Muscle layer of duodenum (tissue), 2 donors: ENCODE measurements around the gene IL4I1.
"Not testable (repeated sequence)": the region's sequence is repeated elsewhere in the genome, so short reads cannot be mapped to it uniquely, and the experiment has no call there.

Experiments used
- H3K27ac ChIP-seq: one replicate; pipeline ENCODE4 v1.7.0; 2013; ENCODE audit warnings: mild to moderate bottlenecking, low read length
- H3K27me3 ChIP-seq: one replicate; pipeline ENCODE4 v1.7.0; 2013; ENCODE audit warnings: low read depth, mild to moderate bottlenecking, control low read depth, low read length
- H3K36me3 ChIP-seq, 2 donors: one replicate each; pipeline ENCODE4 v1.7.0; 2013; ENCODE audit warnings: low read length in 2 of 2, control low read depth in 1 of 2, mild to moderate bottlenecking in 1 of 2; ENCODE audit not compliant: insufficient read depth in 2 of 2, control insufficient read depth in 1 of 2
- H3K4me1 ChIP-seq, 2 donors: one replicate each; pipeline ENCODE4 v1.7.0; 2013; ENCODE audit warnings: low read length in 2 of 2, mild to moderate bottlenecking in 2 of 2, control low read depth in 1 of 2, moderate library complexity in 1 of 2; ENCODE audit not compliant: insufficient read depth in 2 of 2, control insufficient read depth in 1 of 2
- H3K4me3 ChIP-seq, 2 donors: one replicate each; pipeline ENCODE4 v1.7.0; 2013; ENCODE audit warnings: low read length in 2 of 2, low read depth in 1 of 2, mild to moderate bottlenecking in 1 of 2
- H3K9me3 ChIP-seq, 2 donors: one replicate each; pipeline ENCODE4 v1.7.0; 2013; ENCODE audit warnings: low read length in 2 of 2, control low read depth in 1 of 2, mild to moderate bottlenecking in 1 of 2; ENCODE audit not compliant: control insufficient read depth in 1 of 2
- donor health status: healthy.

IL4I1 gene

DNA sequence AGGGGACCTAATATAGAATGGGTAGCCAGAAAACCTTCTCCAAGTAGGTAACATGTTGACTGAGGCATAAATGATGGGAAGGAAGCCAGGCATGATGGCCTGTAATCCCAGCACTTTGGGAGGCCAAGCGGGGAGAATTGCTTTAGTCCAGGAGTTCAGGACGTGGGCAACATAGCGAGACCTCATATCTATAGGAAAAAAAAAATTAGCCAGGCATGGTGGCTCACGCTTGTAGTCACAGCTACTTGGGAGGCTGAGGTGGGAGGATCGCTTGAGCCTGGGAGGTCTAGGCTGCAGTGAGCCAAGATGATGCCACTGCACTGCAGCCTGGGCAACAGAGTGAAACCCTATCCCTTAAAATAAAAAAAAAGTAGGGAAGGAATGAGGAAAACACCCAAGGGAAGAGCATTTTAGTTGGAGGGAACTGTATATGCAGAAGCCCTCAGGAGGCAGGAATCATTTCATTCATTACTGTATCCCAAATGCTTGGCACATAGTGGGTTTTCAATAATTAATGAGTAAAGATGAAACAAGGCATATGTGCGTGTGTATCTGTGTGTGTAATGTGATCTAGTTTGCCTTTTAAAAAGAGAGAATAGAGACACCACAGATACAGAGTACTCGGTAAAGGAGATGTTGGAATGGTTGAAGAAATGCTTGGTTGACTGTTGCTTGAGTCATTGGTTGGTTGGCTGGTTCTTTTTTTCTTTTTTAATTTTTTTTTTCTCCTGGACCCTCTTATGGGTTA lies 34.8 kb upstream of the IL4I1 start:
- peaks cover 7 to 20% of the 10 kb centered on the region in 2 donors for H3K4me1 ChIP-seq
- no peak overlapping the region for H3K4me3 ChIP-seq
- H3K9me3 ChIP-seq, result no peaks in the 10 kb centered on the region
- no peaks in the 10 kb centered on the region for H3K27me3 ChIP-seq
- H3K27ac ChIP-seq, result no peak overlapping the region
- H3K36me3 ChIP-seq, result peaks cover 9 to 11% of the 10 kb centered on the region in 2 donors

DNA sequence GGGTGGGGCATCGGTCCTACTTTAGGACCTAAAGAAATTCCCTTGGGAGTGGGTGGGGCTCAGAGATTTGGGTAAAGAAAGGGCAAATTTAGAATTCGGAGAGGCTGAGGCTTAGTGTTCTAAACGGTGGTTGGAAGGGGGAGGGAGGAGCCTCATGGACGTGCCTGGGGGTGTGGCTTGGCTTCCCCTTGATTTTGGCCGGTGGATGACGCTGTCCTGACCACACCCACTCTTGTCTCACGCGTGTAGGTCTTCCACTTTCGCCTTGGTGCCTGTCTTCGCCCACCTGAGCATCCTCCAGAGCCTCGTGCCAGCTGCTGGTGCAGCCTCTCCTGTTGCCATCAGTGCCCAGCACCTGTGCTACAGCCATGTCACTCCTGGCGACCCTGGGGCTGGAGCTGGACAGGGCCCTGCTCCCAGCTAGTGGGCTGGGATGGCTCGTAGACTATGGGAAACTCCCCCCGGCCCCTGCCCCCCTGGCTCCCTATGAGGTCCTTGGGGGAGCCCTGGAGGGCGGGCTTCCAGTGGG lies 33.9 kb upstream of the IL4I1 start:
- H3K4me3 ChIP-seq, result peak overlapping the region in 1 of 2 donors; percentile 100
- H3K27ac ChIP-seq, result no peak overlapping the region
- peaks cover 9 to 12% of the 10 kb centered on the region in 2 donors for H3K36me3 ChIP-seq
- no peaks in the 10 kb centered on the region for H3K27me3 ChIP-seq
- H3K4me1 ChIP-seq, result peaks cover 7 to 20% of the 10 kb centered on the region in 2 donors
- no peaks in the 10 kb centered on the region for H3K9me3 ChIP-seq

DNA sequence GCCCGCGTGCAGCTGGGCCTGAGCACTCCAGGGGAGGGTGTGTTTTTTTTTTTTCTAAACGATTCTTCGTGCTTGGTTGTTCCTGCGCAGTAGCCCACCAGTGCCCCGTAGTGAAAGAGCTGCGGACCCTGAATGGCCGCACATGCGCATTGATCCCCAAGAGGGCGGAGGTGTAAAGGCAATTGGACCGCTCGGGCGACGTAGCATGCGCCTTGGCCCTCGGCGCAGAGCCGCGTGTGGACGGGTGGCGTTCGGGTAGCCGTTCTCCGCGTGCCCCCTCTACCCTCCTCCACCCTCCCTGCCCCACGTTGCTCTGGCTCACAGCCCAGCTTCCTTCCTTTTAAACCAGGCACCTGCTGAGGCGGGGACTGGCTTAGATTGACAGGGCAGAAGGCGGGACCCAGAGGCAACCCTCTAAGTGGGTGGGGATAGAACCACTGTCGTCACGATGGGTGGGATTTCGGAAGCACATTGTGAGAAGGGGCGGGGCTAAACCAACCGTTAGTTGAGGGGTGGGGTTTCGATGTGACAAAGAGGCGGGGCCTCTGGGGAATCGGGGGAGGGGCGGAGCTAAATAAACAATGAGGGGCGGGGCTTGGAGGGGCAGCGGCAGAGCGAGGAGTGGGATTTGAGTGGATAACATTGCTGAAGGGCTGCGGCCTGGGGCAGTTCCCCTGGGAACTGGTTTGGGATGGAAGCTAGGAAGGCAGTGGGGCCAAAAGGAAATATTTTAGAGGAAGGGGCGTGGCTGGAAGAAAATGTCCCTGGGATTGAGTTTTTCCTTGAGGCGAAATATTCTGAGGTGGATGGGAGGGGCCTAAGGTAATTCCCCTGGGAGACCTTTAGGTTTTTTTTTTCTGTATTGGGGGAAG lies 33.2 kb upstream of the IL4I1 start:
- Histone ChIP-seq H3K4me3 (peak overlapping the region; percentile 90 to 100), H3K27ac (peak overlapping the region; percentile 88), H3K4me1 (peaks cover 7 to 20% of the 10 kb centered on the region in 2 donors), H3K27me3 (no peaks in the 10 kb centered on the region), H3K9me3 (no peaks in the 10 kb centered on the region), H3K36me3 (peaks cover 9 to 12% of the 10 kb centered on the region in 2 donors)

DNA sequence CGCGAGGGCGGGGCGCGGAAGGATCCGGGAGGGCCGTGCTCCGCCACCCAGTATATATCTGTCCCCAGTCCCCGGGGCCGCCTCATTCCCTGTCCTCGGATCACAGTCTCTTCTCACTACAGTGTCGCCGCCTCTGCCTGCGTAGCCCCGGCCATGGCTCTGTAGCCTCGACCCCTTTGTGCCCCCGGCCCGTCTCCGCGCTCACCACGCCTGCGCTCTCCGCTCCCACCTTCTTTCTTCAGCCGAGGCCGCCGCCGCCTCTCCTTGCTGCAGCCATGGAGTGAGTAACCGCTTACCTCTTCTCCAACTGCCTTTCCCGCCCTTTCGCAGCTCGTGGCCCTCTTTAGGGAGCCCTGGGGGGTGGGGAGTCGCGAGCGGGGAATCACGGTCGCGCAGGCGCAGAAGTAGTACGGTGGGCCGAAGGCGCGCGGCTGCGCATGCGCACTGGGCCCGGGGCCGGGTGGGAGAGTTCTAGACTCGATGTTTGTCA lies 32.5 kb upstream of the IL4I1 start, which contains the start of the genes ATF5 and NUP62:
ATF5 (plus strand) TSS at position 85 of the 490 bp plus-strand sequence. CDS start 1,646 bp downstream, outside the sequence.
NUP62 (minus strand) TSS at position 384 of the 490 bp plus-strand sequence. CDS start 19,697 bp downstream, outside the sequence.
- peak within 1 kb of the TSS; percentile 90 to 100 for H3K4me3 ChIP-seq
- H3K4me1 ChIP-seq, result peaks cover 7 to 20% of the 10 kb centered on the region in 2 donors
- no peaks in the 10 kb centered on the region for H3K27me3 ChIP-seq
- H3K36me3 ChIP-seq, result peaks cover 12 to 15% of the 10 kb centered on the region in 2 donors
- H3K9me3 ChIP-seq, result no peaks in the 10 kb centered on the region
- peak within 1 kb of the TSS; percentile 88 for H3K27ac ChIP-seq

DNA sequence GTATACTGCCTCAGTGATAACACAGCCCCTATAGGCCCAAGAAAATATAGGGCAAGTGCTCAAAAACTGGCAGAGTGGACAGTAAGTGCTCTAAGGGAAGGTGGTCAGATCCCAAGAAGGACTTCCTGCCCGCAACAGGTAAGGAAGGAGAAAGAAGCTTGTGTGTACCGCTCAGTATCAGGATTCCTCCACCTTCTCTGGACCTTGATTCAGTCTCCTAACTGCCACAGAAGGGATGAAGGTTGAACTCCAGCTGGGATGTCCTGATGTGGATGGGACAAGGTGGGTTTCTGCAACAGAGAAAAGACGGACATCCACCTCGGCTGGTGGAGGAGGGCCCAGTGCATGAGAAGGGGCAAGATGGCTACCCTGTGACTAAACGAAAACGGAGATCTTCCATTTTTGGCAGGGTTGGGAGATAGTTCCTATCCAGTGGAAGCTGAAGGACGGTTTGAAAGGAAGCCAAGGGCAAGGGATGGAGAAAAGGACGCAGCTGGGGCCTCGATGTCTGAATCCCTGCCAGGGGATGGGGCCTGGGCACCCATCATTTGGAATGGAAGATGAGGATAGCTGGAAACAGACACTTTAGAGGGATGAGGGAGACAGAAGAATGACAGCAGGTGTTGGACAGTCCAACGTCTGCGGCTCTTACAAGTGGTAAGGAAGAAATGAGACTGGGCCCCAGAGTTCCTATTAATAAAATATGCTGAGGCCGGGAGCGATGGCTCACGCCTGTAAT lies 31.0 kb upstream of the IL4I1 start:
- H3K36me3 ChIP-seq, result peaks cover 18 to 23% of the 10 kb centered on the region in 2 donors

DNA sequence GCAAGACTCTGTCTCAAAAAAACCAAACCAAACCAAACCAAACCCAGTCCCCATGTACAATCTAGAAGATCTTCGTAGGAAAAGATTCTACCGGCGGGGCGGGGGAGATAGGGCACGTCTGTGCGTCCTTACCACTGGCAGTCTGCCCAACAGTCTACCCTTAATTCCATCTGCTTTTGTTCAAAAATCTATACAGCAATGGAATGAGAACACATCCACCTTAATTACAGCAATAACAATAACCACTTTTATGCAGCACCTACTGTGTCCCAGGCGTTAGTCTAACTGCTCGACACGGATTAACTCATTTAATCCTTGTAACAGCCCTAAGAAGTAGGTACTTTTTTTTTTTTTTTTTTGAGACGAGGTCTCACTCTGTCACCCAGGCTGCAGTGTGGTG lies 29.8 kb upstream of the IL4I1 start:
- Histone ChIP-seq H3K9me3 (no peaks in the 10 kb centered on the region), H3K4me1 (peaks cover 7 to 20% of the 10 kb centered on the region in 2 donors), H3K27ac (no peak overlapping the region), H3K4me3 (no peak overlapping the region), H3K36me3 (peaks cover 18 to 34% of the 10 kb centered on the region in 2 donors), H3K27me3 (no peaks in the 10 kb centered on the region)

More for the DNA sequence above, 31.0 kb upstream of the IL4I1 start:
- H3K4me3 ChIP-seq, result peak overlapping the region in 1 of 2 donors; percentile 38
- H3K4me1 ChIP-seq, result peaks cover 7 to 20% of the 10 kb centered on the region in 2 donors
- peak overlapping the region; percentile 68 for H3K27ac ChIP-seq
- no peaks in the 10 kb centered on the region for H3K27me3 ChIP-seq
- no peaks in the 10 kb centered on the region for H3K9me3 ChIP-seq

DNA sequence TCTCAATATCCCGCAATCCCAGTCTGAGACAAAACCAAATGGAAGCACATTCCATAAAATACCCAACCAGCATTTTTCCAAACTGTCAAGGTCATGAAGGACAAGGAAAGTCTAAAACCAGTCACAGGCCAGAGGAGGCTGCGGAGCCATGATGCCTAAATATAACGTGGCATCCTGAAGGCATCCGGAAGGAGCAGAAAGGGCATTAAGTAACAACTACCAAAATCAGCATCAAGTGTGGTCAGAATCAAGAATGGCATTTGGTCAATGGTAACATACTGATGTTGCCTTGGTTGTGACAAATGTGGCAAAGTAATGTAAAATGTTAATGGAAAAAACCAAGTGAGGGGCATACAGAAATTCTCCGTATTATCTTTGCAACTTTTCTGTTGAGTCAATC lies 28.8 kb upstream of the IL4I1 start:
- Histone ChIP-seq H3K27ac (no peak overlapping the region), H3K4me3 (no peak overlapping the region), H3K36me3 (peaks cover 18 to 42% of the 10 kb centered on the region in 2 donors), H3K27me3 (no peaks in the 10 kb centered on the region), H3K9me3 (no peaks in the 10 kb centered on the region), H3K4me1 (peaks cover 7 to 20% of the 10 kb centered on the region in 2 donors)

DNA sequence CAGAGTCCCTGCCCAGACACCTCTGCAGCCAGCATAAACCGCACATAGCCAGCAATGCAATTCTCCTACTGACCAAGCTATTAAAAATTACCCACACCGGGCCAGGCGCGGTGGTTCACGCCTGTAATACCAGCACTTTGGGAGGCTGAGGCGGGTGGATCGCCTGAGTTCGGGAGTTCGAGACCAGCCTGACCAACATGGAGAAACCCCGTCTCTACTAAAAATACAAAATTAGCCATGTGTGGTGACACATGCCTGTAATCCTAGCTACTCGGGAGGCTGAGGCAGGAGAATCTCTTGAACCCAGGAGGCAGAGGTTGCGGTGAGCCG lies 28.2 kb upstream of the IL4I1 start:
- H3K27me3 ChIP-seq, H3K9me3 ChIP-seq, H3K27ac ChIP-seq, H3K4me3 ChIP-seq: not testable (repeated sequence)
- Histone ChIP-seq H3K36me3 (peaks cover 18 to 46% of the 10 kb centered on the region in 2 donors), H3K4me1 (peaks cover 7 to 20% of the 10 kb centered on the region in 2 donors)

DNA sequence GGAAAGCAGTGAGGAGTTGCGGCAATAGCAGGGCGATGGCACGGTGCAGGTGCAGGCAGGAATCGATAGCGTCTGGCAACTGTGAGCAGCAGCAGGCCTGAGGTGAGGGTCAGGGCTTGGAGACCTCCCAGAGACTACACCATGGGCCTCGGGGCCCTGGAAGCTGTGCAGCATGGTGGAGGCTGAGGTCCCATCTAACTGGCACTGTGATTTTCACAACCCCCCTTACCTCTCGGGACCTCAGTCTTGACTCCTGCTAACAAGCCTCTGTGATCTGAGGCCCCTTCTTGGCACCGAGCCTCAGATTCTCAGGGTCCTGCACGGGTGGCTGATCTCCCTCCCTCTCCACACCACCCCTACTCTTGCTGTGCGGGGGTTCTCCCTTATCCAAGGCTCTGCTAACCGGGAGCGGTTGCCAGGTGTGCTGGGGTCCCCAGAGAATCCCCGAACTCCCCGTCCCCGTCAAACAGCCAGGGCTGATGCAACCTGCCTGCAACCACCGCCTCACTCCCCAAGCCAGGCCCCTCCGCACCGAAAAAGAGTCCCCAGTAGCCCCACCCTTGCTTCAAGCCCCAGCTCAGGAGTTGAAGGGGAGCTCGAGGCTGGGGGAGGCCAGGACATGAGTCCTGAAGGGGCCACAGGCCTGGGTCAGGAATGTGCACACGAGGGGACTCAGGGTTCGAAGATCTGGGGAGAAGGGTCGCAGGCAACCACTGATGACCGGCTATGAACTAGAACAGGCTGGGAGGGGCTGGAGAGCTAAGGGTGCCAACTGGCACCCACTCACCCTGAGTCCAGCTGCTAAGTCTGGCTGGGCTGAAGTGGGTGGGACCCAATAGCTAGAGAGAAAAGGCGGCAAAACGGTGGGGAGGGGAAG lies 27.6 kb upstream of the IL4I1 start:
- no peaks in the 10 kb centered on the region for H3K27me3 ChIP-seq
- peaks cover 18 to 46% of the 10 kb centered on the region in 2 donors for H3K36me3 ChIP-seq
- H3K27ac ChIP-seq, result no peak overlapping the region
- H3K9me3 ChIP-seq, result no peaks in the 10 kb centered on the region
- H3K4me3 ChIP-seq, result no peak overlapping the region
- H3K4me1 ChIP-seq, result peaks cover 7 to 20% of the 10 kb centered on the region in 2 donors
